ENCODE measurements around the gene AKR1C8.

The AKR1C8 gene

GRCh38 chr10:5105626-5106025, 79.3 kb downstream of the AKR1C8 start:
- ATAC-seq (ENCODE audit: insufficient read depth, low read depth) (no peak), DNase-seq (no peak)
- no peak for TF ChIP-seq EZH2 (IDR thresholded peaks at IDR 0.05; ENCODE audit: borderline replicate concordance, low read depth, low read length, severe bottlenecking)
- TF ChIP-seq CTCF (IDR thresholded peaks at IDR 0.05; ENCODE audit: borderline replicate concordance, extremely low read depth, low read length, poor library complexity, severe bottlenecking), result no peak
- no peaks in the 10 kb centered on the region for H3K27me3 ChIP-seq (ENCODE audit: insufficient read depth, low read length, poor library complexity)
- no peaks in the 10 kb centered on the region for H3K9me3 ChIP-seq (ENCODE audit: insufficient read depth, low read length, severe bottlenecking)
- H4K20me1 ChIP-seq (ENCODE audit: insufficient read depth, low read length), result no peaks in the 10 kb centered on the region
- H3K27ac ChIP-seq (ENCODE audit: low read length), result no peak overlapping the region
- no peaks in the 10 kb centered on the region for H3K4me1 ChIP-seq (ENCODE audit: insufficient read depth, low read length)
- H3K9ac ChIP-seq (ENCODE audit: low read depth, low read length), result no peak overlapping the region
- H3K36me3 ChIP-seq (ENCODE audit: insufficient read depth, low read length), result no peaks in the 10 kb centered on the region
- H3K79me2 ChIP-seq (ENCODE audit: insufficient read depth, low read length), result no peaks in the 10 kb centered on the region
- no peak overlapping the region for H3K4me3 ChIP-seq (ENCODE audit: low read depth in 1 of 2, low read length in 2 of 2)
- H3K4me2 ChIP-seq (ENCODE audit: insufficient read depth, low read length), result no peak overlapping the region
- no peak overlapping the region for H2AFZ ChIP-seq (ENCODE audit: low read depth, low read length)

All from DND-41 (cell line).